Stomach (tissue), 4 donors: ENCODE results near the gene RAD21L1.

ENCODE experiments used
- CTCF ChIP-seq, 7 experiments: fragments of 450-650 bp in 4 of 7; fragments of 200-600 bp in 3 of 7; sonication (generic) in 3 of 7; IDR thresholded peaks; one replicate each; pipeline ENCODE4 v1.5.1; 2016 to 2019; ENCODE audit warnings: antibody characterized with exemption in 7 of 7, control low read depth in 2 of 7, mild to moderate bottlenecking in 1 of 7
- POLR2AphosphoS5 ChIP-seq, 3 donors: sonication (generic); formaldehyde crosslinking; IDR thresholded peaks; one replicate each; pipeline ENCODE4 v1.6.1; 2016; ENCODE audit warnings: antibody characterized with exemption in 3 of 3

DNA sequence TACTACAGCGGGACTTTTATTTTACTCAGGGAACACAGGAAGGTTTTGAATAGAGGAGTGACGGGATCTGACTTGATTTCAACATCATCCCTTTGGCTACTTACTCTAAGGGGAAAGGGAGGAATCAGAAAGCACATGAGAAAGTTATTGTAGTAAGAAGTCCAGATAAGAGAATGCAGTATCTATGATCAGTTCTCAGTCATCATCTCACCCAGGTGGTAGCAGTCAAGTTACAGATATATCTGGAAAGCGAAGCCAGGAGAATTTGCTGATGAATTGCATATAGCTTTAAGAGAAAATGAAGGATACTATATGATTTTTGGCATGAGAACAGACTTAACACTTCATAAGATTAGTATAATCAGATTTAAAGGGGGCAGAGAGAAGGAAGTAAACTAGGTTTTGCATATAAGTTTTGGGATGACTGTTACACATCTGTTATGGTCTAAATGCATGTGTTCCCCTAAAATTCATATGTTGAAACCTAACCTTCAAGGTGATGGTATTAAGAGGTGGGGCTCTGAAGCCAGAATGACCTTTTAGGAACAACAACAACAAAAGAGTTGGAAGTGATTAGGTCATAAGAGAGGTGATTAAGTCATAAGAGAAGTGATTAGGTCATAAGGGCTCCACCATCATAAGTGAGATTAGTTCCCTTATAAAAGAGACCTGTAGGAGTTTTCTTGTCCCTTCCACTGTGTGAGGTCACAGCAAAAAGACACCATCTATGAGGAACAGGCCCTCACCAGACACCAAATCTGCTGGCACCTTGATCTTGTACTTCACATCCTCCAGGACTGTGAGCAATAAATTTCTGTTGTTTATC lies 6.7 kb downstream of the RAD21L1 start:
- TF ChIP-seq POLR2AphosphoS5 (IDR thresholded peaks at IDR 0.05) (no peak), CTCF (IDR thresholded peaks at IDR 0.05) (no peak)
